ENCODE results near the gene TBC1D14.

Gene TBC1D14

GRCh38 chr4:6983544-6984142 lies 74.0 kb downstream of the TBC1D14 start:
- TF ChIP-seq CTCF (IDR thresholded peaks at IDR 0.05; ENCODE audit: low read length, missing control alignments) = no peak
- H3K4me3 ChIP-seq (replicated peaks; ENCODE audit: low read depth, low read length) = no peak overlapping the region
- DNase-seq (ENCODE audit: low read depth) = no peak

- no peak overlapping the region for H3K4me3 ChIP-seq (replicated peaks; ENCODE audit: low read depth, low read length)
- no peak for DNase-seq (ENCODE audit: low read depth)
- TF ChIP-seq CTCF (IDR thresholded peaks at IDR 0.05; ENCODE audit: low read length, missing control alignments) = no peak
Observed at GRCh38 chr4:6984612-6985425, 75.2 kb downstream of the TBC1D14 start.

- H3K4me3 ChIP-seq (replicated peaks; ENCODE audit: low read depth, low read length) = peak overlapping the region; percentile 79
- DNase-seq (ENCODE audit: low read depth) = peak; percentile 75
- TF ChIP-seq CTCF (IDR thresholded peaks at IDR 0.05; ENCODE audit: low read length, missing control alignments) = no peak
Observed at GRCh38 chr4:6986072-6986780, 76.6 kb downstream of the TBC1D14 start.

- DNase-seq (ENCODE audit: low read depth) = peak; percentile 93
- H3K4me3 ChIP-seq (replicated peaks; ENCODE audit: low read depth, low read length) = peak overlapping the region; percentile 88
- no peak for TF ChIP-seq CTCF (IDR thresholded peaks at IDR 0.05; ENCODE audit: low read length, missing control alignments)
Observed at GRCh38 chr4:6986781-6987587, 77.4 kb downstream of the TBC1D14 start.

- peak; percentile 31 for DNase-seq (ENCODE audit: low read depth)
- peak overlapping the region; percentile 88 for H3K4me3 ChIP-seq (replicated peaks; ENCODE audit: low read depth, low read length)
- TF ChIP-seq CTCF (IDR thresholded peaks at IDR 0.05; ENCODE audit: low read length, missing control alignments) = no peak
Observed at GRCh38 chr4:6987588-6987961, 77.9 kb downstream of the TBC1D14 start.

- peak overlapping the region; percentile 88 for H3K4me3 ChIP-seq (replicated peaks; ENCODE audit: low read depth, low read length)
- no peak for TF ChIP-seq CTCF (IDR thresholded peaks at IDR 0.05; ENCODE audit: low read length, missing control alignments)
- DNase-seq (ENCODE audit: low read depth) = no peak
Observed at GRCh38 chr4:6988016-6988715, 78.5 kb downstream of the TBC1D14 start.

Measured in fibroblast of pulmonary artery (primary cell).